HG03064 (cell line): ENCODE data around the gene ESRRG.

Experiments used
- ATAC-seq: cut with Tn5 transposase; IDR thresholded peaks from one replicate; pipeline ENCODE4 v1.9.1; 2021; ENCODE audit warnings: low read depth; ENCODE audit not compliant: unreplicated experiment

ESRRG gene

DNA sequence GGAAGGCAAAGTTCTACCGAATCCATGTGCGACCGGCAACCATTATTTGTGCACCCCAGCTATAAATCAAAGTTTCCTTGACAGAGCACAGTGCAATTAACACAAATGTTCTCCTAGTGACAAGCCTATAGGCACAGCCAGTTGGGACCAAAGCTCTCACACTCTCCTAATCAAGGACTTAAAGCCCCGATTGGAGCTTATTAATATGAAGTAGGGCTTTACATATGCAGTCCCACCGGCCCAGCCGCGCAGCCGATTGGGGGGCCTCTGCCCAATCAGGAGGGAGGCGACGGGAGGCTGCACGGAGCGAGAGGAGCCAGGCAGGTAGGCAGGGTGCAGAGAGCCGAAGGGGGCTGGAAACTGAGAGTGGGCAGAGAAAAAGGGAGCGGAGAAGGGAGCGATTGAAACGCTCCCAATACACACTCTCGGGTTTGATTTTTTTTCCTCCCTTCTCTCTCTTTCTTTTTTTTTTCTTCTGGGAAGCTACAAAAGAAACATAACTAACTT, at the start of gene ESRRG:
Gene ESRRG, minus strand, starts transcription at position 156 of the 507 bp plus-strand sequence. Its CDS starts 130 bp downstream, at position 26.
- ATAC-seq, result no peak

GRCh38 chr1:216771922-216772321, 48.7 kb upstream of the ESRRG start:
- ATAC-seq, result no peak

GRCh38 chr1:216766633-216767327, 43.6 kb upstream of the ESRRG start:
- ATAC-seq, result no peak

GRCh38 chr1:216765346-216766300, 42.4 kb upstream of the ESRRG start:
- no peak for ATAC-seq

- ATAC-seq, result no peak
Observed at GRCh38 chr1:216758161-216758560, 34.9 kb upstream of the ESRRG start.

GRCh38 chr1:216757110-216757509, 33.9 kb upstream of the ESRRG start:
- ATAC-seq, result no peak

DNA sequence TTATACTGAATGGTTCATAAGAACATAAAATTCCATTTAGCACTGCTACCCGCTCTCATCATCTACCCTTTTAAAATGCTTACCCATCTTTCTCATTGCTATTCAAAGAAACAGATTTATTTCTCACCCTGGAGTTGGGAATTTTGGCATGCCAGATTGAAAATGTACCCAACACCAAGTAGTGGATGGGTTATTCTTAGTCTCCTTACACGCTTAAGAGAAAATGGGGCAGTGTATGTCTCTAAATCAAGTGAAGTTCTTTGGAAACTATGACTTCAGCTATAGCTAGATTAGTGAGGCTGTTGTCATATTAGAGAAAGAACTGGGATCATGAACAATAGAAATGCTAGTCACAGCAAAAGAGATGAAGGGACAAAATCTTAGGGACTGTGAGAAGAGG, 27.7 kb upstream of the ESRRG start:
- no peak for ATAC-seq

DNA sequence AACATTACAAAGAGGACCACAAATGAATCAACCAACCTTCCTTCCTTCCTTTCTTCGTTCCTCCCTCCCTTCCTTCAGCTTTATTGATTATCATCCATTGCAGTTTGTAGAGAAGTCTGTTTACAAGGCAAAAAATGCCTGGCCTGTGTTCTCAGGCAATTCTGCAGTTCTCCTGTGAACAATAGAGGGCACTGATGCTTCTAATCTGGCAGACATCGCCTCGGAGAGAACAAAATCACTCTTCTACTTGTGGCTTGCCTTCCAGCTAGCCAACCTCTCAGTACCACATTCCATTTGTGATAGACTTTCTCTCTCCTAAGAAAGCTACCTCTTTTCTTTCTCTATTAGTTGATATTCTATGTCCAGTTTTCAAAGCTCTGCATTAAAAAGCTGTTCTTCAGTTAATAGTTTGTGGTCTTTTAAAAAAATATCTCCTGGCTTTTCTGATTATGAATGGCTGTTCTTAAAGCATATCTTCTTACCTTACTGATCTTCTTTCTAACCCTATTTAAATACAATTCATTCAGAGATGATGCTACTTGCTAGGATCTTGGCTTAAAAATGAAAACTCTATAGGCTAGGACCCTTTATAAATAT, 26.9 kb upstream of the ESRRG start:
- peak; percentile 57 for ATAC-seq

DNA sequence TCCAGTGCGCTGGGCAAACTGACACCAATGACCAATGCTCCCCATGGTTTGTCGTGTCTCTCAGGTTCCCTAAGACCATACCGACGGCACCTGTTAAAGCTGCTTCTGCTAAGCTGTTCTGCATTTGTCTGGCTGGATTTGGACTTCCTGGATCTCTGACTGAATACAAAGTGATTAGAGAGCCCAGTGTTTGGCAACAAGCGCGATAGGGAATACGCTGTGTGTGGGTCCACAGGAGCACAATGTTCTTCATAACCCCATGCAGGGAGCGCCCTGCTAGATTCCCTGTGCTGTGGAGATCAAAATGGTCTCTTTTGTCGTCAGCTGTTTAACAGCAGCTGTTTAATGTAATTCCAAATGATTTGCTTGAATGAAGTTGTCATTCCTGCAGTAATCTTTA, 26.0 kb upstream of the ESRRG start:
- no peak for ATAC-seq

- ATAC-seq, result no peak
Observed at GRCh38 chr1:216742625-216743024, 19.4 kb upstream of the ESRRG start.

GRCh38 chr1:216740331-216740730, 17.1 kb upstream of the ESRRG start:
- no peak for ATAC-seq

GRCh38 chr1:216739793-216740192, 16.6 kb upstream of the ESRRG start:
- ATAC-seq, result no peak

DNA sequence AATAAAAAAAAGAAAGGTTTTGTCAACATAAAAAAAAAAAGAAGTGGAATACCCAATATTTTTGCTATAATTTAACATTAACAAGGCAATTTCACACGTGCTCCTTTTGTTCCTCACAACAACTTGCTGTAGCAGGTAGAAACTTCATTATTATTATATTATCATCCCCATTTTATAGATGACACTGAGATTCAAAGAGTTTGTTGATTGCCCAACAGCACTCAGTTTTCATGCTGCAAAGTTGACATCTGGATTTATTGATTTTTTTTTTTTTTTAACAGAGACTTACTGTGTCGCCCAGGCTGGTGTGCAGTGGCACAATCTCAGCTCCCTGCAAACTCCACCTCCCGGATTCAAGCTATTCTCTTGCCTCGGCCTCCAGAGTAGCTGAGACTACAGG, 8.9 kb upstream of the ESRRG start:
- no peak for ATAC-seq

DNA sequence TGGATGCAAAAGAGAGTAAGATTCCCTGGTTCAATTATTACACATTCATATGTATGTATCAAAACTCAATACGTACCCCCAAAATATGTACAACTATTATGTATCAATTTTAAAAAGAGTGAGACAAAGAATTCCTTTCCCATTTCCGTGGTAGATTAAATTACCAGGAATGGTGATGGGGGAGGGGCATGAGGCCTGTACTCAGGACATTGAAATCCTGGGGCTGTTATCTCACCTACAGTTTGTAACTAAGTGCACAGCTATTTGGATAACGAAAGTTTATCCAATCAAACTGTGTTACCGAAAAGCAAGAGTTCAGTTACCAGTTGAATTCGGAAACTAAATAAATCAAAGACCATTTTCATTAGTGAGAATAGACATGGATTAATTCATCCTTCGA, 8.3 kb upstream of the ESRRG start:
- no peak for ATAC-seq

GRCh38 chr1:216726435-216726834, 3.2 kb upstream of the ESRRG start:
- ATAC-seq, result no peak

DNA sequence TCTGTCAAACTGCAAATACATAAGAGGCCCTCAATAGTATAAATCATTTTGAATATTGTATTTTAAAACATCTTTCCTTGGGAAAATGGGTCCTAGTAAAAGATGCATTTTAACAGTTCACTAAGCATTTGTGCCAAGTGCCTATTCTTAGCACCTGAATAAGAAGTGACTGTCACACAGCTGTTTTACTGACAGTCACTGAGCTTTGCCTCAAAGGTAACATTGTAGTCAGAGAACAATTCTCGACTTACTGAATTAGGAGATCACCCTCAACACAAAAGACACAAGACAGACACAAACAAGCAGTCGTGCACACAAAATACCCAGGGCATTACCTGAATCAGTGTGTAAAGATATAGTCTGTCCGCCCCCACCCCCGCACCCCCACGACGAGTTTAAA, 408 bp downstream of the ESRRG start:
- ATAC-seq, result no peak

DNA sequence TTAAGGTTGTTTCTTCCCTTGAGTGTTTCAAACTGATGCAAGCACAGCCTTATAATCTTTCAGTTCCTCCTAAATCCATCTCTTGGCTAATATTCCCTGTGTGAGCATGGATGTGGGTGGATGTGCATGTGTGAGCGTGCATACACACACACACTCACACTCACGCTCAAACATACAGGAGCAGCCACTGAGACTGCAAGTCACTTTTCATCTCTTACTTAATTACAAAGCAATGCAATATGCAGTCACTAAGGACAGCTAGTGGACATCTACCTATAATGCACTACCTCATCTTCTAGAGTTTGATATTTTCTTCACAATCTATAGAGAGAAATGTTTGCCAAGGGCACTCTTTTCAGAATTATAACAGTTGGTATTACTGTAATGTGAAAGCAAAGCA, 1.4 kb downstream of the ESRRG start:
- ATAC-seq, result no peak

GRCh38 chr1:216721062-216721461, 2.2 kb downstream of the ESRRG start:
- ATAC-seq, result no peak

DNA sequence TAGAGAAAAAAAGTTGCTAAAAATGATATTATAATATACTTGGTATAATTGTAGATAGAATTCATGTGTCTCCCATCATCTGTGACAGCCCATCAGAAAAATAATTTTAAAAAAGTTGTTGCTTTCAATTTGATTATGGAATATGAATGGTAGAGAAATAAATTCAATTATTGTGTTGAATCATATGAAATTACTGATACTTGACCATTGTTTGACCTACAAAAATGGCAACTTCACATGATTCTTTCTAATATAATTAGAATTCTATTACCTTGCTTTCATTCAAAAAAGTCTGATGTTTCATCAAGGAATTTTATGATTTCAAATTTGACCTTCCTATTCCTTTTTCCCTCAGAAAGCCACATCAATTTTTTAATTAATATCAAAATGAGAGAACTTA, 11.5 kb downstream of the ESRRG start:
- no peak for ATAC-seq

- no peak for ATAC-seq
Observed at GRCh38 chr1:216710598-216711333, 12.5 kb downstream of the ESRRG start.
